Dendritic cell treated with granulocyte-macrophage colony-stimulating factor and Interleukin-4, amounts not matched to agents 40 ng/mL and 50 ng/mL, for 4 days (primary cell): ENCODE measurements around the gene MAP3K12.
"Not testable (repeated sequence)": the region's sequence is repeated elsewhere in the genome, so short reads cannot be mapped to it uniquely, and the experiment has no call there.

ENCODE experiments used
- H3K27ac Mint-ChIP-seq: one replicate; pipeline ENCODE4 v1.8.0; 2022; ENCODE audit warnings: mild to moderate bottlenecking, mixed read lengths
- H3K27me3 Mint-ChIP-seq: one replicate; pipeline ENCODE4 v1.8.0; 2022; ENCODE audit warnings: mild to moderate bottlenecking, mixed read lengths
- H3K36me3 Mint-ChIP-seq: one replicate; pipeline ENCODE4 v1.8.0; 2022; ENCODE audit warnings: low read depth, mixed read lengths
- H3K4me1 Mint-ChIP-seq: one replicate; pipeline ENCODE4 v1.8.0; 2022; ENCODE audit warnings: low read depth, mixed read lengths
- H3K4me3 Mint-ChIP-seq: one replicate; pipeline ENCODE4 v1.8.0; 2022; ENCODE audit warnings: mild to moderate bottlenecking, moderate library complexity, mixed read lengths
- H3K9me3 Mint-ChIP-seq: one replicate; pipeline ENCODE4 v1.8.0; 2022; ENCODE audit warnings: mixed read lengths
- intact Hi-C: fragments of 100-400 bp; cut with micrococcal nuclease; formaldehyde crosslinking; loops from one replicate; pipeline ENCODE4 v1.15.0; 2022

Gene MAP3K12

DNA sequence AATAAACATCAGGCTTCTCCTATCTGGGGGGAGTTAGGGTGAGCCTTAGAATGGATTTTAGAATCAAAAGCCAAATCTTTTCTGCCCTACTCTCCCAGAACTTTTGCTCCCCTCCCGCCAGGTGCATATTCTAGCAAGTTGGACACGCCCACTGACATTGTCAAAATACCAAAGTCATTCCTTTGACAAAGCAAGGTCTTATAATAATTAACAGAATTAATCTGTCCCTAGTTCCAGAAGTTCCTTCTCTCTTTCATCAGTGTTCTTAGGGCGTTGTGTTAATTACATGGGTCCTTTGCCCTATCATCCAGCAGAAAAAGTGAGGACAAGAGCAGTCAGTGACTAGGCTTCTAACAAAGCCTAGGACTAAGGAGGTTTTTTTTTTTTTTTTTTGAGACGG lies 55.3 kb downstream of the MAP3K12 start:
- Mint-ChIP-seq H3K27ac (peak overlapping the region; percentile 97), H3K9me3 (no peaks in the 10 kb centered on the region), H3K27me3 (no peaks in the 10 kb centered on the region), H3K4me1 (peaks cover 43% of the 10 kb centered on the region), H3K4me3 (peak overlapping the region; percentile 93), H3K36me3 (peaks cover 72% of the 10 kb centered on the region)
- intact Hi-C loops = no loop called here

GRCh38 chr12:53441040-53441833 lies 58.0 kb downstream of the MAP3K12 start, which contains the start of gene PRR13:
PRR13 (plus strand) TSS chr12:53441734; CDS start chr12:53442715, 981 bp downstream.
- intact Hi-C loops = loop anchor here (1.0 kb wide), 1 partner anchor 10 kb away; no protein-coding TSS in a partner anchor
- peaks cover 38% of the 10 kb centered on the region for H3K4me1 Mint-ChIP-seq

GRCh38 chr12:53439582-53439981 lies 59.7 kb downstream of the MAP3K12 start:
- H3K27ac Mint-ChIP-seq, H3K4me3 Mint-ChIP-seq, H3K9me3 Mint-ChIP-seq, intact Hi-C loops, H3K27me3 Mint-ChIP-seq: not testable (repeated sequence)
- H3K4me1 Mint-ChIP-seq = peaks cover 24% of the 10 kb centered on the region
- peaks cover 31% of the 10 kb centered on the region for H3K36me3 Mint-ChIP-seq

More at GRCh38 chr12:53441040-53441833, 58.0 kb downstream of the MAP3K12 start, which contains the start of gene PRR13:
- H3K4me3 Mint-ChIP-seq = peak within 1 kb of the TSS; percentile 93
- H3K36me3 Mint-ChIP-seq = peaks cover 47% of the 10 kb centered on the region
- H3K27ac Mint-ChIP-seq = peak within 1 kb of the TSS; percentile 97
- H3K27me3 Mint-ChIP-seq = no peaks in the 10 kb centered on the region
- H3K9me3 Mint-ChIP-seq = no peaks in the 10 kb centered on the region

DNA sequence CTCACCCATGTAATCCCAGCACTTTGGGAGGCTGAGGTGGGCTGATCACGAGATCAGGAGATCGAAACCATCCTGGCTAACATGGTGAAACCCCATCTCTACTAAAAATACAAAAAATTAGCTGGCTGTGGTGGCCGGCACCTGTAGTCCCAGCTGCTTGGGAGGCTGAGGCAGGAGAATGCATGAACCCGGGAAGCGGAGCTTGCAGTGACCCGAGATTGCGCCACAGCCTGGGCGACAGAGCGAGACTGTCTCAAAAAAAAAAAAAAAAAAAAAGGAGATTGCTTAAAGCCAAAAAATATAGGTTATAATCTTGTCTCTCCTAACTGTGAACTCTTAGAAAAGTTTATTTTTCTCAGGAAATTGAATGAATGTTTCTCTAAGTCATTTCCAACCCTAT lies 63.9 kb downstream of the MAP3K12 start:
- H3K4me1 Mint-ChIP-seq, H3K27me3 Mint-ChIP-seq, H3K36me3 Mint-ChIP-seq, H3K9me3 Mint-ChIP-seq, H3K27ac Mint-ChIP-seq, H3K4me3 Mint-ChIP-seq, intact Hi-C loops: not testable (repeated sequence)

DNA sequence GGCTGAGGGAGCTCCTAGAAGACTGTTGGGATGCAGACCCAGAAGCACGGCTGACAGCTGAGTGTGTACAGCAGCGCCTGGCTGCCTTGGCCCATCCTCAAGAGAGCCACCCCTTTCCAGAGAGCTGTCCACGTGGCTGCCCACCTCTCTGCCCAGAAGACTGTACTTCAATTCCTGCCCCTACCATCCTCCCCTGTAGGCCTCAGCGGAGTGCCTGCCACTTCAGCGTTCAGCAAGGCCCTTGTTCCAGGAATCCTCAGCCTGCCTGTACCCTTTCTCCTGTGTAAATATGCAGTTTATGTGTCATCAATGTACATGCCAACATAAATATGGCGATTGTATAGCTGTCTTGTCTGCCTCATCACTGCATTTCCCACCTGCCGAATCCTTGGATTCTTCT lies 68.1 kb downstream of the MAP3K12 start:
- intact Hi-C loops = no loop called here
- Mint-ChIP-seq H3K36me3 (no peaks in the 10 kb centered on the region), H3K4me3 (no peak overlapping the region), H3K4me1 (no peaks in the 10 kb centered on the region), H3K27me3 (peaks cover 5% of the 10 kb centered on the region), H3K9me3 (no peaks in the 10 kb centered on the region), H3K27ac (no peak overlapping the region)

- intact Hi-C loops = no loop called here
- Mint-ChIP-seq H3K4me1 (no peaks in the 10 kb centered on the region), H3K36me3 (no peaks in the 10 kb centered on the region), H3K27ac (peak overlapping the region; percentile 8), H3K27me3 (peaks cover 7% of the 10 kb centered on the region), H3K9me3 (no peaks in the 10 kb centered on the region), H3K4me3 (no peak overlapping the region)
Observed at GRCh38 chr12:53430116-53430515, 69.1 kb downstream of the MAP3K12 start.
